Measurements from ENCODE around the gene CDK14.
"Not testable (repeated sequence)": the region's sequence is repeated elsewhere in the genome, so short reads cannot be mapped to it uniquely, and the experiment has no call there.

CDK14 gene

DNA sequence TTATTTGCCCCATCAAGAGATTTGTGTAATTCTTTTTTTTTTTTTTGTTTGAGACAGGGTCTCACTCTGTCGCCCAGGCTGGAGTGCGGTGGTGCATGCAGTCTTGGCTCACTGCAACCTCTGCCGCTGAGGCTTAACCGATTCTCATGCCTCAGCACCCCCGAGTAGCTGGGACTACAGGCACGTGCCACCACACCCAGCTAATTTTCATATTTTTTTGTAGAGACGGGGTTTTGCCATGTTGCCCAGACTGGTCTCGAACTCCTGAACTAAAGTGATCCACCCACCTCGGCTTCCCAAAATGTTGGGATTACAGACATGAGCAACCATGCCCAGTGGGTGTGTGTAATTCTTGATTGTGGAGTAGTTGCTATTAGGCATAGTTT lies 161.4 kb downstream of the CDK14 start:
- DNase-seq (ENCODE audit: low spot score) = not testable (repeated sequence)

DNA sequence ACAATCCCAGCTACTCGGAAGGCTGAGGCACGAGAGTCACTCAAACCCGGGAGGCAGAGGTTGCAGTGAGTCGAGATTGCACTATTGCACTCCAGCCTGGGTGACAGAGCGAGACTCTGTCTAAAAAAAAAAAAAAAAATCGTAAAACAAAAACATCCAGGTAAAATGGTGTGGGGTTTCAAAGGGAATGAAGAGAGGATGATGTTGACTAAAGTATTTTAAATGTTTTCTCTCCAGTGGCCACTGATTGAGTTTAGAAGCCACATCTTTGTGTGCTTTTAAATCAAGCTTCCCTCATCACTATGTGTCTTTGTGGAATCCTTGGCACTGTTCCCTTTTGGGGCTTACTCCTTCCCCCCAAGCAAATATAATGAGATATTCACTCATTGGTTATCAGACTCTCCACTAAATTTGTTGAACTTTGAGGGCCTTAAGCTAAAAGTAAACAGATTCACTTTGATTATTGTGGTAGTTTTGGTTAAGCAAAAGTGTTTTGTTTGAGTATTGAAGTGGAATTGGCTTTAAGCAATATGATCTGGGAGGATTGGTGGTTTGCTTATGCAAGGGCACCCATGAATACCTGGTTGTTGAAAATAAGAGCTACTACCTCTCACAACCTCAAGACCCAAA lies 162.9 kb downstream of the CDK14 start:
- no peak for DNase-seq (ENCODE audit: low spot score)

DNA sequence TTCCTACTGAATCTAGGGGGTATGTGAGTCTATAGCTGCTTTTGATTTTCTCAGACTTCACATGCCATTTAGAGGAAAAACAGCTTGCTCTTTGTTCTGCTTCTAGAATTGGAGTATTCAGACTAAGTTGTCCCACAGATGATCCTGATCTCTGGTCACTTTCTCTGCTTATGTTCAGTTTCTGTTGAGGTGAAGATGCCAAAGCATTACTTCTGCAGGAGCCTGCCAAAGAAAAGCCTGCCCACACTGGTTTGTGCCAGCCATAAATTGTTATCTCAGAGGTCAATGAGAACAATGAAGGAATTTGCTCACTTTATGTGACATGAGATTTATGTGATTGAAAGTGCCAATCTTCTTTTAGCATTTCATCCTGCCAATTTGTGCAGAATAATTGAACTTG lies 163.6 kb downstream of the CDK14 start:
- no peak for DNase-seq (ENCODE audit: low spot score)

DNA sequence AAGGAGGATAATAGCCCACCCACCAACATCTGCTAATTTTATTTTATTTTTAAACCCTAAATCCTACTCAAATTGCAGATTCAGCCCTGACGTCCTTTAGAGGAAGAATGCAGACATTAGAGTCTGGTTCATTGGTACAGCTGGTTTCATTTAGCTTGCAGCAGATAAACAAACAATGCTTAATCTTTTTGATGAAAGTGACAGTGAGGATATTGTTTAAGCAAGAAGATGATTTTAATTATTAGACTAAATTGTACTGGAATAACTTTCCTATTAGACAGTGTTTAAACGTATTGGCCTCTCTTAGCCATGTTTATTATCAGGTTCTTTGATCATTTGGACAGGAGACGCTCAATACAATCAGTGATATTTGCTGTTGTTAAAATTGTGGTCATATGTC lies 164.8 kb downstream of the CDK14 start:
- DNase-seq (ENCODE audit: low spot score) = no peak

DNA sequence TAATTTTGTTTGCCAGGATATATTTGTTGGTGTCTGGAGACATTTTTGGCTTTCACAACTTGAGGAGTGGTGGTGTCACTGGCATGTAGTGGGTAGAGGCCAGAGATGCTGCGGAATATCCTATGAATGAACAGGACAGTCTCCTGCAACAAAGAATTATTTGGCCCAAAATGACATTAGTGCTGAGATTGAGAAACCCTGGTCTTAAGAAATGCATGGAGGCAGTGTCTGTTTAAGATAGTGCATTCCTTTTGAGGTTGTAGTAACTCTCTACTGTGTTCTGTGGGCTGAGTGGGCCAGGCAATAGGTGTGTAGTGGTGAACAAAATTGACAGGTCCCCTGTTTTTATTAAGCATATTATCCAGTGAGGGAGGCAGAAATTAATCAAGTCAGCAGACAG lies 165.5 kb downstream of the CDK14 start:
- DNase-seq (ENCODE audit: low spot score) = no peak

DNA sequence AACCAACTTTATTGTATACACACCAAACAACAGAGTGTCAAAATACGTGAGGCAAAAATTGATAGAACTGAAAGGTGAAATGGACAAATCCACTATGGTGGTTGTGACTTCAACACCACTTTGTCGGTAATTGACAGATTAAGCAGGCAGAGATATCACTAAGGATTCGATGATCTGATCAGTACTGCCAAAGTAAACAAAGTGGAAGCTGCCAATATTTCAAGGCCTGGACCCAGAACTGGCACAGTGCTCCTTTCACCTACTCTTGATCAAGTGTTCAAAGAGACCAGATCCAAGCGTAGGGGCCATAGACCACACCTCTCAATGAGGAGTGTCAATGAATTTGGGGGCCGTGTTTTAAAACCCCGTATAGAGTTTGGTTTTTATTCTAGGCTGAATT lies 167.0 kb downstream of the CDK14 start:
- DNase-seq (ENCODE audit: low spot score) = no peak

DNA sequence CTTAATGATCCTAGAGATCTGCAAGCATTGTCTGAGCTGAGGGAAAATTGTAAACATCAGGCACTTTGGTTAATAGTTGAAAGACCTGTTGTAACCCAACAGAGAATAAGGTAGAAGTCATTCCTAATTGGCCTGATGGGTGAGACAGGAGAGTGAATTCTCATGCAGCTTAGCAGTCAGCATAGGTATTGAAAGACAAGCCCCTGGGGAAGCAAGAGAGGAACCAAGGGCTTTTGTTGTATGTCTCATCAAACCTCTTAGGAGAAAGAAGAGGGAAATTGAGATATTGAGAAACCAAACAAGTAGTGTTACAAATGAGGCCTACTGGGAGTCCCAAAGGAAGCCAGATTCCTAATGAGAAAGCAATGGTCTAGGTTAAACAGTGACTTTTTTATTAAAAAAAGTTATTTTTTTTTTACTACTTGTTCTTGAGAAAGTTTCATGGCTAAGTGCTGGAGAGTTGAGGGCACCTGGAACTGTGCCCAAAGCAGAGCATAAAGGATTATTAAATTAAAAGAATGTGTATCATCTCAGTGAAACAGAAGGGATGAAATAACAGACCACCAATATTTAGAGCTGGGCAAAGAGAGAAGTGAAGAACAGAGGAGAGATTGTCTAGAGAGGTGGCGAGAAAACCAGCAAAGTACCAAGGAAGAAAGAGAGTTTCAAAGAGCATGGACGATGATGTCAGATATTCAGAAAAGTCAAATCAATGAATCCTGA lies 168.9 kb downstream of the CDK14 start:
- DNase-seq (ENCODE audit: low spot score) = no peak

DNA sequence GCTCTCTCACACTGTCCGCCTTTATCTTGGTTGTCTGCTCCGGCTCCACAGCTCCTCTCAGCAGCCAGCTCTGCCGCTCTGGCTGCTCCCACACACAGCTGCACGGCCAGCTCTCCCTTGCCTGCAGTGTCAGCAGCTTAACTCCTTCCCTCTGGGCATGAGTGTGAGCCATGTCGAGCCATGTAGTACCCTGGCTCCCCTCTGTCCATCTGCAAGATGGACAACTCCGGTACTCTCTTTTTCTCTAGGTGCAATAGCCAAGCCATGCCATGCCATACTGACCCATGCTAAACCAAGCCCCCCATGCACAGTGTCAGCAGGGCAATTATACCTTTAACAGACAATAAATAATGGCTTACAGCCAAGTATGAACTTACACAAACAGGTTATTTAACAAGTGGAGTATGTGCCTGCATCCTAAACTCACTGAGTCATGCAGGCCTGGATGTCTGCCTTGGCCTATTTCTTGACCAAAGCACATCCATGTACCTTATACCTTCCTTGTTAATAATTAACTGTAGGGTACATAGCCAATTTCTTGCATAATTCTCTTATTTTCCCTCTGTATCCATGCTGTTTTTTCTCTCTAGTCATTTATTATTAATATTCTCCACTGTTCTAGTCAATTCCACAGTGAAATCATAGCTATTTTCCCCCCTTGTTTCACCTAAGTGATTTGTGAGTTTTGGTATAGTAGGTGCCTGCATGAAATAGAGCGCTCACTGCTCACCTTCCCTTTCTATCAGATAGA lies 170.9 kb downstream of the CDK14 start:
- DNase-seq (ENCODE audit: low spot score) = no peak

DNA sequence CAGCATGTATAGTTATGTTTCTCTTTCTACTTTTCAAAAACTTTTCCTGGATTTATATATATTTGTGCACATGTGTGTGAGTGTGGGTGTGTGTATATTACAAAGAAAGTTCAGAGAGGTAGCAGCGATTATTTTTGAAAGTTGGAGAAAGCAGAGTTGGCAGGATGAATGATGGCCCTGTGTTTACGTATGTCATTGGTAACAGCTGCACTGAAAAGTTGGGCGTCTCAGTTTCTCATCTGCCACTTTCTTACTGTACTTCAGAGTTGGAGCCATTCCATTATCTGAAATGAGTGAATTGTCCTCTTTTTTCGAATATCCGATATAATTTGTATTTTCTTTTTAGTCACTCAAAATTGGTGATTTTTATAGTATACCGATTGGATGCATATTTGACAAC lies 172.2 kb downstream of the CDK14 start:
- DNase-seq (ENCODE audit: low spot score) = no peak

DNA sequence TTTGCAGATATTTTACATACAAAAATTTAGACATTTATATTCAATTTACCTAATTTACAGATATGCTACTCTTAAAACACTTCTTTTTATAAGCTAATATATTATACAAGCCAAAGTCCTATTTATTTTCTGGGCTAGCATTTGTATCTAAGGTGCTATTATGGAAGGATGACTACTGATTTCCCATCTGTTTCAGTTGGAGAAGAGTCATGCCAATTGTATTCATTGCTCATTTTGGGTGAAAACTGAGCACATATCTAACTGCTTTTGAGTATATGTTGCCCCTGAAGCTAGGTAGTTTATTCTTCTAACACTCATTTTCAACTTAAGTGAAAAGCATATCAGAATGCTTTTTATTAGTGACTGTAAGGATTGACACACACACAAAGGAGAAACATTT lies 172.9 kb downstream of the CDK14 start:
- no peak for DNase-seq (ENCODE audit: low spot score)

DNA sequence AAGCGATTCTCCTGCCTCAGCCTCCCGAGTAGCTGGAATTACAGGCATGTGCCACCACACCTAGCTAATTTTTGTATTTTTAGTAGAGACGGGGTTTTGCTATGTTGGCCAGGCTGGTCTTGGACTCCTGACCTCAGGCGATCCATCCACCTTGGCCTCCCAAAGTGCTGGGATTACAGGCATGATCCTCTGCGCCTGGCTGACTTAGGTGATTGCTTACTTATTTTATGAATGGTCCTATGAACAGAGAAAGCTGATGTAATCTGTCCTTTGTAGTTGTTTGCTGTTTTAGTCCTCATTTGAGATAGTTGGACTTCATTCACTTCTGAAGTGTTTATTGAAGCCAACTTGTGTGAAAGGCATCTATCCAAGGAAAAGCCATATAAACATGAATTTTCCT lies 173.4 kb downstream of the CDK14 start:
- not testable (repeated sequence) for DNase-seq (ENCODE audit: low spot score)

DNA sequence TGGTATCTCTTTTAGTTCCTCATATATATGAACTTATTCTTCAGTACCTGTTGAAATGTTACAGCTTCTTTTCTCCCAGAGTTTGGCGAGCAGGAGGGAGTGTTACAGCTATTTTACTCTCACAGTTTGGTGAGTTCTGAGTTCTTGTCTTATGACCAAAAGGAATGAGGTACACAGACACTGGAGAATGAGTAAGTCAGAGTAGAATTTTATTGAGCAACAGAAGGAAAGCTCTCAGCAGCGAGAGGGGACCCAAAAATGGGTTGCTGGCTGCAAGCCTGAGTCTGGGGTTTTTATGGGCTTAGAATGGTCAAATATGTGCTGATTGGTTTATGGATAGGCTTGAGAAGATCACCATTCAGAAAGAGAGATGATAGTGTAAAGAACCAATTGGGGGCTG lies 175.2 kb downstream of the CDK14 start:
- no peak for DNase-seq (ENCODE audit: low spot score)

DNA sequence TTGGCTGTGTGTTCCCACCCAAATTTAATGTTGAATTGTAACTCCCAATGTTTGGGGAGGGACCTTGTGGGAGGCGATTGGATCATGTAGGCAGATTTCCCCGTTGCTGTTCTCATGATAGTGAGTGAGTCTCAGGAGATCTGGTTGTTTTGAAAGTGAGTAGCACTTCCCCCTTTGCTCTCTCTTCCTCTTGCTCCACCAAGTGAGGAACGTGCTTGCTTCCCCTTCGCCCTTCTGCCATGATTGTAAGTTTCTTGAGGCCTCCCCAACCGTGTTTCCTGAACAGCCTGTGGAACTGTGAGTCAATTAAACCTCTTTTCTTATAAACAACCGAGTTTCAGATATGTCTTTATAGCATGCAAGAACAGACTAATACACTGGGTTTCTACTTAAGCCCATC lies 176.3 kb downstream of the CDK14 start:
- no peak for DNase-seq (ENCODE audit: low spot score)

DNA sequence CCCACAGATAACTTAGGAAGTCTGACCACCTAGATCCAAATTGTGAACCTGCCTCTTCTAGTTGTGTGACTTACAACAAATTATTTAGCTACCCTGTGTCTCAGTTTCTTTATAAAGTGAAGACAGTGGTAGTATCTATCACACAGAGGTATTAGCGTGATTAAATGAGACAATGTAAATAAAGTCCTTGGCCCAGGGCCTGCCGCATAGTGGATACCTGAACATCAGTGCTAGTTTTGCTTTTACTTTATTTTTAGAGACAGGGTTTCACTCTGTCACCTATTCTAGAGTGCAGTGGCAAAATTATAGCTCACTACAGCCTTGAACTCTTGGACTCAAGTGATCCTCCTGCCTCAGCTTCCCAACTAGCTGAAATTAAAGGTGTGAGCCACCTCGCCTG lies 177.1 kb downstream of the CDK14 start:
- DNase-seq (ENCODE audit: low spot score) = no peak

DNA sequence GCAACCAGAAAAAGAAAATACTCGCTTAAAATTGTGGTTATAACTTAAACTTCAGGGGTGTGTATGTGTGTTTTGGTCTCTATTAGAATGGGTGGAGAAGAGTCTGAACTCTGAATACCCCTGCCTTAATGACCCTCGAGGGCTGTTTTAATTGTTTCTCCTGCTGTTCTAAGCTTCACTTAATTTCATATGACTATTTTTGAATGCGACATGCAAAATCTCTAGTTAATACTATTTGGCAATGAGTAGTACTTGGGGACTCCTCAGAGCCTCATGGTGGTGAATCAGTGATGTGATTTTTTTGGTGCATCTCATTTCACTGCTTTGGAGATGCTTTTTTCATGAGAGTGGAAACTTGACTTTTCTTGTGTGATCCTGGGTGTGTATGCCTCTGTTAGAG lies 178.6 kb downstream of the CDK14 start:
- no peak for DNase-seq (ENCODE audit: low spot score)

DNA sequence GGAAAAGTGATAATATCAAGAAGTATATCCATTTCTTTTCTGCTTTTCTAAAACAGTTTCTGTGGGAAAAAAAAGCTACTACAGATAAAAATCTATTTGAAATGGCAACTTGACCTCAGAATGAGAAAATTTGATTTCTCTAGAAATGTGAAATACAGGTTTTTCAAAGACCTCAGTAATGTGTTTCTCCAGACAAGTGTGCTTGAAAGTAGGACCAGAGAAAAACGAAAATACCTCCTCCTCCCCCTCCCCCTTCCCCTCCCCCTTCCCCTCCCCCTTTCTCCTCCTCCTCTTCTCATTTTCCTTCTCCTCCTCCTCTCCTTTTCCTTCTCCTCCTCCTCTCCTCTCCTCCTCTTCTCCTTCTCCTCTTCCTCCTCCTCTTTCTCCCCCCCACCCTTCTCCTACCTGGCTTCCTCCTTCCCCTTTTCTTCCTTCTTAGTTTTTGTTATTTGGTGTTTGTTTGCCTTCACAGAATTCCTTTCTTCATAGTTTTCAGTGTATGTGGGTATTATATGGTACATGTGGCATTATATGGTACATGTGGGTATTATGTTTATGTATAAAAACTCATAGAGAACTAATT lies 179.4 kb downstream of the CDK14 start:
- no peak for DNase-seq (ENCODE audit: low spot score)

DNA sequence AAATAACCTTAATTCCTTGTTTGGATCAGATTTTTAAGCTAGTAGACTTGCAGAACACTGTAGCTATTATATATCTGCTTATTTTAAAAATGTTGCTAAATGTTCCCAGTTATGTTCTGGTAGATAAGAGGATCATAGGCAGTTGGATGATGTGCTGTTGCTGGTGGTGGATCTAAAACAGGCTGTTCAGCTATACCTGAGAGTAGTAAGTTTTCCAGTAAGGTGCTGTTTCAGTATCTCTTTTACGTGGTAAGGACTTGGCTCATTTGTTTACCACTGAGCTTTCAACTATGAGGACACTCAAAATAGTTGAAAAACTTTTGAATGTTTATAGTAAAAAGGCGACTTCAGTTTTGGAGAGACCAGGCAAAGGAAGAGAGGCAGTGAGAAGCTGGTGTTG lies 180.9 kb downstream of the CDK14 start:
- no peak for DNase-seq (ENCODE audit: low spot score)

DNA sequence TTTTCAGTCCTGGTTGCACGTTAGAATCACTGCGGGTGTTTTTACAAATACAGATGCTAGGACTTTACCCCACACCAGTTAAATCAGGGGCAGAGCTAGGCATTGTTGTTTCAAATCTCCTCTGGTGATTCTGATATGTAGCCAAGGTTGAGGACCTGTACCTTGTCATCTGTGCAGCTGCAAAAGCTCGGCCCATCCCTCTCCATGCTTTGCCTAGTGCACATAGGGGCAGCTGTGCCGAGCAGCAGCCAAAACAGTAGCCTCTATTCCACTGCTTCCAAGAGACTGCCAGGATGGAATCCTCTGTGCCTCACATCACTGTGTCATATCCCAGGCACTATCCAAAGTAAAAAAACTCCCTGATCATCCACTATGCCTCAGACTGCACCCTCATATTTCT lies 181.3 kb downstream of the CDK14 start:
- DNase-seq (ENCODE audit: low spot score) = no peak

DNA sequence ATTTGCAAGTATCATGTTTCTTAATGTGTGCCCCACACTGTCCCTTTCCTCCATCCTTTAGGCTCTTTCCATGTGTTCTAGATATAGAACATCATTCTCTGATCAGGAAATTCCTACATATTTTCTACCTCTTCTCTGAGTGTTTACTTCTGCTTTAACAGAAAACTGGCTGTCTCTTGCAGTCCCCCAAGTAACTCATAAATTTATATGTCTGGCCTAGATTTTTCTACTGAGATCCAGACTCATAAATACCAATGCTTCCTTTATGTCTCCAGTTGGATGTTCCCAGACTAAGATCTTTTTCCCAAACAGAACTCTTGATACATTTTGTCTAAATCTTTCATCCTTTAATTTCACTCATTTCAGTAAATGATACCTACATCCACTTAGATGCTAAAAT lies 181.8 kb downstream of the CDK14 start:
- DNase-seq (ENCODE audit: low spot score) = no peak

DNA sequence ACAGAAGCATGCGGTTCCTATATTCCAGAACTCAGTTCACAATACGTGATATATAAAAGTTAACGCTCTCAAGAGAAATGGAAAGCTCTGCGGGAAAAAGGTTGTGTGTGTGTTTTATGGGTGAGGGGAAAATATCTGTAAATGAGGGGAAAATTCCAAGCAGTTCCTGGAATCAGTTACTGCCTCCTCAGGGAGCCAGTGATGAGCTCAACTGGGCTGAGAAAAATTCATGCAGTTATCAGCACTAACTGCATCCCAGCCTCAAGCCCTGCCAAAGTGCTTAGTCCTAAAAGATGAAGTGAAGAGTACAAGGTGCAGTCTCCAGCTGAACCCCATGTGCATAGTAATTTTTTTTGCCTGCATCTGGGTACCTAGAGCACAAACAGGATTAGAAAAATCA lies 191.9 kb downstream of the CDK14 start:
- DNase-seq (ENCODE audit: low spot score) = no peak

DNA sequence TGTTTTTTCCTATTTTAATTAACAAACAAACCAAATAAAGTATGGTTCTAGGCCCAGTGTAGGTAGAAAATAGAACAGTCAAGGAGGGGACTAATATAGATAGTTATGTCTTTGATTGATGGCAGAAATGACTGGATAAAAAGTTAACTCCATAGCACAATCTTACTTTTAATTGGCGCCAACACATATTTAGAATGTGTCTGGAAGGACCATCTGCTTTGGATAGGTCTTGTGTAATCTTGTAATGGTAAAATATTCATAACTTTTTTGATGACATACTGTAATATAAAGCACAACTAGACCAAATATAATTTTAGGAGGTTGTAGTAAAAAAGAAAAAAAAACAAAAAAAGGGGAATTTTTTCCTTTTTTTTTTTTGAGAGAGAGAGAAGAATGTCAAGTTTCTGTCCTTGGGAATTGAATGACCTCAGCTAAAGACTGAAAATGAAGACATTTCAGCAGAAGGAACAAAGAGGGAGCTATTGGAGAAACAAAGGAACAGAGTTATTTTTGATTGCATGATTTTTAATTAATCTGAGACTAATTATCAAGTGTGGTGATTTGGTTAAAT lies 193.7 kb downstream of the CDK14 start:
- no peak for DNase-seq (ENCODE audit: low spot score)

DNA sequence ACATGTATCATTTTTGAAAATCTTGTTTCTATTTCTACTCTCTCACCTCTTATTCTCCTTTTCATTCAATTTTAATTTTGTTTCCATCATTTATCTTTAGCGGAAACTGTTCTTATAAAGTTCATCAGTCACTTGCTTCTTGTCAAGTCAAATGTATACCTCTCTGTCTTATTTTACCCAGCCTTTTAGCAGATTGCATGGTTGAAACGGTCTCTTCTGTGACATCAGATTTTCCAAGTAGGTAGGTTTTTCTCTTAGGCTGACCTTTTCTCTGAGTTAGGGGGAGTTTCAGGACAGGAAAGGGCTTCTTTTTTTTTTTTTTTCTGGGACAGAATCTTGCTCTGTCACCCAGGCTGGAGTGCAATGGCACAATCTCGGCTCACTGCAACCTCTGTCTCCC lies 195.5 kb downstream of the CDK14 start:
- no peak for DNase-seq (ENCODE audit: low spot score)

DNA sequence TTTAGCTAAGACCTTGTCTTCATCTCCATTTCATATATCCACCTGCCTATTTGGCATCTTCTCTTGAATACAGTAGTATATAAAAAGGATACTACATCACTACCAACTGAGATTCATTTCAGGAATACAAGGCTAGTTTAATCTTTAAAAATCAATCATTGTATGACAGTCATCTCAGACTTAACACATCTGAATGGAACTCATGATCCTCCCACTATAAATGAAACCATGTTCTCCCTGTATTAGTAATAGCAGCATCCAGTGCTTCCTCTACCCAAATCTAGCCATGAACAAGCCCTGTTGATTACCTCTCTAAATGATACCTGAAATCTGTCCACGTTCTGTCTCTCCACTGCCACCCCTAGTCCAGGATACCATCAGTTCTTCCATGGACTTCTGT lies 196.2 kb downstream of the CDK14 start:
- no peak for DNase-seq (ENCODE audit: low spot score)
